Stimulated activated CD8-positive, alpha-beta memory T cell treated with anti-CD3 and anti-CD28 coated beads, Interleukin-12 subunit alpha, Interleukin-12 subunit beta, amount 100 ng/mL, for 1 hour (primary cell): ENCODE data around the gene MICA.
"Not testable (repeated sequence)": the region's sequence is repeated elsewhere in the genome, so short reads cannot be mapped to it uniquely, and the experiment has no call there.

Source experiments
- DNase-seq: peaks from one replicate; pipeline ENCODE4 v3.0.0-alpha.2; 2020; ENCODE audit warnings: low read depth

MICA gene

GRCh38 chr6:31414148-31414770, 10.9 kb downstream of the MICA start:
- not testable (repeated sequence) for DNase-seq

GRCh38 chr6:31414771-31415265, 11.4 kb downstream of the MICA start:
- no peak for DNase-seq

- no peak for DNase-seq
These were observed 13.1 kb downstream of the MICA start for GRCh38 chr6:31416394-31417014.

- no peak for DNase-seq
These were observed 14.9 kb downstream of the MICA start for GRCh38 chr6:31418251-31418650.

GRCh38 chr6:31419842-31420241, 16.4 kb downstream of the MICA start:
- DNase-seq = no peak

GRCh38 chr6:31420546-31420945, 17.2 kb downstream of the MICA start:
- no peak for DNase-seq

GRCh38 chr6:31422587-31422986, 19.2 kb downstream of the MICA start:
- DNase-seq = no peak

- DNase-seq = no peak
These were observed 20.2 kb downstream of the MICA start for GRCh38 chr6:31423550-31423949.

GRCh38 chr6:31426395-31427354, 23.3 kb downstream of the MICA start:
- DNase-seq = no peak

GRCh38 chr6:31430449-31430848, 27.1 kb downstream of the MICA start:
- DNase-seq = no peak

GRCh38 chr6:31435051-31435450, 31.7 kb downstream of the MICA start:
- not testable (repeated sequence) for DNase-seq

GRCh38 chr6:31438222-31438621, 34.8 kb downstream of the MICA start:
- DNase-seq = no peak

- DNase-seq = no peak
These were observed 35.3 kb downstream of the MICA start for GRCh38 chr6:31438677-31439076.

GRCh38 chr6:31441365-31442267, 38.2 kb downstream of the MICA start:
- peak; percentile 82 for DNase-seq

GRCh38 chr6:31446481-31446880, 43.1 kb downstream of the MICA start:
- DNase-seq = no peak

GRCh38 chr6:31446999-31447789, 43.8 kb downstream of the MICA start:
- DNase-seq = not testable (repeated sequence)

GRCh38 chr6:31450751-31451150, 47.4 kb downstream of the MICA start:
- DNase-seq = no peak

- DNase-seq = no peak
These were observed 49.5 kb downstream of the MICA start for GRCh38 chr6:31452859-31453258.

- DNase-seq = no peak
These were observed 49.9 kb downstream of the MICA start for GRCh38 chr6:31453259-31453658.

GRCh38 chr6:31459864-31460263, 56.5 kb downstream of the MICA start:
- not testable (repeated sequence) for DNase-seq
